GM19193 (cell line): ENCODE data around the gene CHST3.

Experiments
- POLR2A ChIP-seq: IDR thresholded peaks from 4 replicates; pipeline ENCODE4 v1.6.1; 2011; ENCODE audit not compliant: insufficient read depth, insufficient read length; ENCODE audit errors: extremely low read depth

Gene CHST3

DNA sequence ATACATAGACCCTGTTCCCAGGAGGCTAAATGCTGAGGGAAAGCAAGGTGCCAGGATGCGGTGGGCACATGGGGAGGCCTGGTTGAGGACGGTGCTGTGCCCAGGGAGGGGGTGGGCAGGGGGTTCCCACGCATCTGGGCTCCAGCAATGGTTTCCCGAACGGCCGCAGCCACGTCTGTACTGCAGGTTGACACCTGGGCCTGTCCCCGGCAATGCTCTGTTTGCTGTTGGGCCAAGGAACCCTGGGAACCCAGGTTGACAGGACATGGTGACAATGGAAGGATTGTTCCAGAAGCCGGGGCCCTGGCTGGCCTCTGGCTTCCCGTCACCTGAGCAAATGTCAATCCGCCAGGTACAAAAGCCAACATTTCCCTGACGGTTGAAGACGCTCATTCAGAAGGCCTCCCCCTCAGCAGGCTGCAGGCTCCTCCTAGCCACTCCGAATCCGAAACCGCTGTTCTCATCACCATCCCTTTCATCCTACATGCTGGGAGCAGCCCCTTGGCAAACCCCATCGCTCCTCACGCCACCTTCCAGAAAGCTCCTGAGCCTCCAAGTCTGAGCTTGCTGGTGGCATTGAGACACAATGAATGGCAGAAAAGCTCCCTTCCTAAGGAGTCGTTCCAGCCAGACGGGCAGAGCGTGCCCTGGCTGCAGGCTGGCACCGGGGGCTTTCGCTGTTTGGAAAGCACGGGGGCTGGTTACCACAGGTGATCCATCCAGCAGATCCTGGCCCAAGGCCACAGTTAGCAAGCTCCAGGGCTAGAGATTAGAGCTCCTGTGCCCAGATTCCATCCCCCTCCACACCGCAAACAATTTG lies 92.9 kb downstream of the CHST3 start:
- TF ChIP-seq POLR2A = no peak

DNA sequence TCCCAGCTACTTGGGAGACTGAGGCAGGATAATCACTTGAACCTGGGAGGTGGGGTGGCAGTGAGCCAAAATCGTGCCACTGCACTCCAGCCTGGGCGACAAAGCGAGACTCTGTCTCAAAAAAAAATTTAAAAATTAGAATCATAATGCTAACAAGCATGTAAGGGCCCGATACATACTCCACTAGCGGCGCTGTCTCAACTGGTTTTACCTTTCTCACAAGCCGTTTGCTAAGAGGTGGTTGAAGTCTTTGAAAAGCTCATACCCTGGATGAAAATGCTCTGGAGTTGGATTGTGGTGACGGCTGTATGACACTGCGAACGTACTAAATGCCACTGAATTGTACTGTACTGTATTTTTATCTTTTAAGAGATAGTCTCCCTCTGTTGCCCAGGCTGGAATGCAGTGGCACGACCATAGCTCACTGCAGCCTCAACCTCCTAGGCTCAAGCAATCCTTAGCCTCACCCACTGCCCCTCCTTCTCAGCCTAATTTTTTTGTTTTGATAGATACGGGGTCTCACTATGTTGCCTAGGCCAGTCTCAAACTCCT lies 94.2 kb downstream of the CHST3 start:
- no peak for TF ChIP-seq POLR2A

- no peak for TF ChIP-seq POLR2A
Observed at GRCh38 chr10:72058989-72059842, 95.0 kb downstream of the CHST3 start.

DNA sequence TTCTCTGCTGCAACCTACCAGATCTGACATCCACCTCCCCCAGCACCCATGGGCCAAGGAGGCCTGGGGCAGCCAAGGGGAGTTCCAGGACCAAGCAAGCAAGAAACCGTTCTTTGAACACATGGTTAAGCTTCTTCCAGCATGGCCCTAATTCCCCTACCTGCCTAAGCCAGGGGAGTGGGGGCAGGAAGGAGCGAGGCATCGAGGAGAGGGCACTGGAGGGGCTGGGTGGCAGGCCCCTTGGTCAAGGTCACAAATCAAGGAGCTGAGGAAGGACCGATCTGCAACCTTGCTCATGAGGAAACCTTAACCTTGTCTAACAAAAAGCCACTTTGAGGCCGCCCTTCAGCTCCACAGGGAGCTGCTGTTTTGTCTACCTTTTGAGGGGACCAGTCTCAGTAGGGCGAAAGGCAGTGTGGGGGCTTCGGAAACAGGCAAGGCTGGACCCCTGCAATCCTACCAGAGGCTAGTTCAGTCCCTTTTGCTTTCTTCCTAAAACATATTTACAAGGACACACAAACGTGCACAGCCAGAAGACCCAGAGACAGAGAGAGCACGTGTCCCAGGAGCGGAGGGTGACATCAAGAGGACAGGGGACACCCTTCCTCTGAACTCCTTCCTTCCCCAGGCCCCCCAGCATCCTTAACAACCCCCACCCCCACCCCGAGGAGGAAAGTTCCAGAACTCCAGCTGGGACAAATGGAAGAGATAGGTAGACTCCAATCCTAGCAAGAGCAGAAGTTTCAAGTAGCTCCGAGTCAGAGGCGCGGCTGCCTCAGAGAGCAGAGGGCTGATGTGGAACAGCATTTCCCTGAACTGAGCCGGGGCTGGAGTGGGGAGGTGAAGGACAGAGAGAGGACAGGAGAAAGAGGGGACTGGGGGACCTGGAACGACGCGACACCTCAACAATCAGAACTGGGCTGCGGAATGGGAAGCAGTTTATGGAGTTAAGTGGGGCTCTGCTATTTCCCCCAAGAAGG lies 95.9 kb downstream of the CHST3 start:
- no peak for TF ChIP-seq POLR2A

DNA sequence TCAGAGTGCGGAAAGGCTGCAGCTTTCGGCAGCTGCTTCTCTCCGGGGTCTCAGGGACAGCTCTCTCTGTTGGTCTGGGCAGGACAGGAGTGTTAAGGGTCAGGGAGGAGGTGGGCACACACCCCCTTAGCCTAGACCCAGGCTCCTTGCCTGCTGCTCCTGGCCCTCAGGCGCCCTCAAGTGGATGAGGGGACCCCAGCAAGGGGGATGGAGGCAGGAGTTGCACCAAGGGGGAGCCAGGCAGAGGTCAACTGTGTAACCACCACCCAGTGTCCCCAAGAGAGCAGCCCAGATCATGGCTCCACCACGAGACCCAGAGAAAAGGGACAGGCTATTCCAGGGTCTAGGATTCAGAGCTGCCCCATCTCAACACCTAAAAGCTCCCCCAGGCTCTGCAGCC lies 97.3 kb downstream of the CHST3 start:
- TF ChIP-seq POLR2A = no peak

DNA sequence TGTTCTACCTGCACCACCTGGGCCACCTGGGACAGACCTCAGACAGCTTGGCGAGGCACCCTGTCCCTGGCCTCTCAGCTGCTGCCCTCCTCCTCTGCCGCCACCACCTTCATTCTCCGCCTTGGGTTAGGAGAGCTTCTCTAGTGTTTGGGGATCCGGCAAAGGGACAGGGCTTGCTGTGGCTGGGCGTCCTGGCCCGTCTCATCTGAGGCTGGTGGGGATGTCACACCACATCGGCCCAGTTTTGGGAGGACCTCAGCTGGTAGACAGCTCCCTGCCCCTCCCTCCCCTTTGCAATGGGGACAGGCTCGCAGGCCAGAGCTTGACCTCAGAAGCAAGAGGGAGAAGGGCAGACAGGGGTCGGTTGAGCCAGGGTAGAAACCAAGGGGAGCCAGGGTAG lies 97.7 kb downstream of the CHST3 start:
- TF ChIP-seq POLR2A = no peak

GRCh38 chr10:72062382-72062781 lies 98.2 kb downstream of the CHST3 start:
- no peak for TF ChIP-seq POLR2A
